Astrocyte (in vitro differentiated cells and primary cell): ENCODE data around the gene ADAMTS17.

Experiments used
- CTCF ChIP-seq: IDR thresholded peaks from 2 replicates; pipeline ENCODE4 v1.5.1; 2011; ENCODE audit warnings: low read depth, mild to moderate bottlenecking, inconsistent platforms, low read length, moderate library complexity; ENCODE audit not compliant: insufficient read depth
- EZH2 ChIP-seq: IDR thresholded peaks from 2 replicates; pipeline ENCODE4 v1.6.1; 2012; ENCODE audit warnings: mild to moderate bottlenecking, low read length, inconsistent platforms; ENCODE audit not compliant: insufficient read depth

GRCh38 chr15:100132309-100132708 is 209.5 kb downstream of the ADAMTS17 start:
- TF ChIP-seq CTCF, result no peak
- TF ChIP-seq EZH2, result no peak
